Gastroesophageal sphincter (tissue), 3 donors: ENCODE results near the gene TMEM215.

Experiments used
- EP300 ChIP-seq: sonication (generic); formaldehyde crosslinking; IDR thresholded peaks from one replicate; pipeline ENCODE4 v1.6.1; 2017; ENCODE audit warnings: antibody characterized with exemption, mild to moderate bottlenecking
- POLR2A ChIP-seq, 2 donors: fragments of 450-650 bp; IDR thresholded peaks; one replicate each; pipeline ENCODE4 v1.6.1; 2017; ENCODE audit warnings: antibody characterized with exemption in 2 of 2, mild to moderate bottlenecking in 2 of 2, moderate library complexity in 1 of 2
- POLR2AphosphoS5 ChIP-seq: sonication (generic); formaldehyde crosslinking; IDR thresholded peaks from one replicate; pipeline ENCODE4 v1.6.1; 2017; ENCODE audit warnings: antibody characterized with exemption
- TF ChIP-seq, protein P1 (sequence below), 4 experiments: fragments of 200-600 bp in 2 of 4; fragments of 450-650 bp in 2 of 4; sonication (generic) in 1 of 4; IDR thresholded peaks; one replicate each; pipeline ENCODE4 v1.5.1; 2017 to 2019; ENCODE audit warnings: antibody characterized with exemption in 4 of 4, mild to moderate bottlenecking in 2 of 4, moderate library complexity in 2 of 4

DNA sequence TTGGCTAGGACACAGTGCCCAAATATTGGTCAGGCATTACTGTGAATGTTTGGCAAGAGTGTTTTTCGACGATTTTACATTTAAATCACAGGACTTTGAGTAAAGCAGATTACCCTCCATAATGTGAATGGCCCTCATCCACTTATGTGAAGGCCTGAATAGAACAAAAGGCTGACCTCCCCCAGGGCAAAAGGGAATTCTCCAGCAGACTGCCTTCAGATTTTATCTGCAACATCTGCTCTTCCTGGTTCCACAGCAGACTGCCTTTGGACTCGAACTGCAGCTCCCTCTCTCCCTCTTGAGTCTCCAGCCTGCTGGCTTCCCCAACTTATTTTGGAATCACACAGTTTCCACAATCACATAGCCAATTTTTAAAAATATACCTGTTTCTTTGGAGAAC lies 7.1 kb upstream of the TMEM215 start:
- TF ChIP-seq POLR2A (IDR thresholded peaks at IDR 0.05), result no peak
- TF ChIP-seq, protein P1, sequence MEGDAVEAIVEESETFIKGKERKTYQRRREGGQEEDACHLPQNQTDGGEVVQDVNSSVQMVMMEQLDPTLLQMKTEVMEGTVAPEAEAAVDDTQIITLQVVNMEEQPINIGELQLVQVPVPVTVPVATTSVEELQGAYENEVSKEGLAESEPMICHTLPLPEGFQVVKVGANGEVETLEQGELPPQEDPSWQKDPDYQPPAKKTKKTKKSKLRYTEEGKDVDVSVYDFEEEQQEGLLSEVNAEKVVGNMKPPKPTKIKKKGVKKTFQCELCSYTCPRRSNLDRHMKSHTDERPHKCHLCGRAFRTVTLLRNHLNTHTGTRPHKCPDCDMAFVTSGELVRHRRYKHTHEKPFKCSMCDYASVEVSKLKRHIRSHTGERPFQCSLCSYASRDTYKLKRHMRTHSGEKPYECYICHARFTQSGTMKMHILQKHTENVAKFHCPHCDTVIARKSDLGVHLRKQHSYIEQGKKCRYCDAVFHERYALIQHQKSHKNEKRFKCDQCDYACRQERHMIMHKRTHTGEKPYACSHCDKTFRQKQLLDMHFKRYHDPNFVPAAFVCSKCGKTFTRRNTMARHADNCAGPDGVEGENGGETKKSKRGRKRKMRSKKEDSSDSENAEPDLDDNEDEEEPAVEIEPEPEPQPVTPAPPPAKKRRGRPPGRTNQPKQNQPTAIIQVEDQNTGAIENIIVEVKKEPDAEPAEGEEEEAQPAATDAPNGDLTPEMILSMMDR (IDR thresholded peaks at IDR 0.05), result no peak
- TF ChIP-seq EP300, result no peak
- TF ChIP-seq POLR2AphosphoS5, result no peak
